ENCODE results near the gene SEPTIN6. TPM values are rescaled to one million over a fixed set of nuclear protein-coding genes. Genes with fewer than 3 reads are reported as not detected.

Gene SEPTIN6
- total and polyA plus RNA-seq, 2 of the 13 experiments (the other 11 are each of a cell fraction or from before 2014, with no cell fraction given): 21.7 to 38.3 TPM

DNA sequence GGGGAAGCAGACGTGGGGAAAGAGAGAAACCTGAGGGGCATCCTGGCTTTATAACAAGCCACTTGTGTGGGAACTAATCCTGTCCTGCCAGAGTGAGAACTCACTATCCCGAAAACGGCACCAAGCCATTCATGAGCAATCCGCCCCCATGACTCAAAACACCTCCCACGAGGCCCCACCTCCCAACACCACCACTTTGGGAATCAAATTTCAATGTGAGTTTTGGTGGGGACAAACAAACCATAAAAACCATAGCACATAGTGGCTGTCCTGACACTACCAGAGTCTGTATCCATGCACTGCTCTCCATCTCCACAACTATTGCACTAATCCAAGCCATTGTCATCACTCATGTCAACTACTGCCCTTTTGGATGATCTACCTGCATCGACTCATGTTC, 28.5 kb upstream of the SEPTIN6 start:
- no peaks in the 10 kb centered on the region for H3K27me3 ChIP-seq (ENCODE audit: control insufficient read depth in 1 of 2, insufficient read depth in 2 of 2, low read length in 2 of 2)
- intact Hi-C loops (cut with micrococcal nuclease; ENCODE audit: unreplicated experiment) (no loop called here), in situ Hi-C loops (cut with HindIII; ENCODE audit: extremely low pct_ligation_motif_present, low pct_unique_long_range_greater_than_20kb) (no loop called here)
- no peak overlapping the region for H2AFZ ChIP-seq (ENCODE audit: low read length)
- H4K20me1 ChIP-seq (ENCODE audit: insufficient read depth, low read length): no peaks in the 10 kb centered on the region
- ATAC-seq: no peak
- TF ChIP-seq ZNF225 (CRISPR knock-in tag; IDR thresholded peaks at IDR 0.05) (no peak), ZNF713 (CRISPR knock-in tag; IDR thresholded peaks at IDR 0.05) (no peak), FUBP1 (CRISPR knock-in tag; IDR thresholded peaks at IDR 0.05; ENCODE audit: borderline replicate concordance) (no peak), HNRNPK (IDR thresholded peaks at IDR 0.05; ENCODE audit: low read depth, low read length, poor library complexity, severe bottlenecking) (no peak), ZSCAN25 (CRISPR knock-in tag; IDR thresholded peaks at IDR 0.05) (no peak), MBNL3 (CRISPR knock-in tag; conservative IDR thresholded peaks at IDR 0.05) (no peak), IRX3 (CRISPR knock-in tag; IDR thresholded peaks at IDR 0.05; ENCODE audit: borderline replicate concordance, low read depth) (no peak), IKZF1 (IDR thresholded peaks at IDR 0.05) (no peak), ZNF407 (CRISPR knock-in tag; IDR thresholded peaks at IDR 0.05; ENCODE audit: not compliant biosample characterization) (no peak), NFKBIZ (CRISPR knock-in tag; IDR thresholded peaks at IDR 0.05) (no peak), FOXA3 (CRISPR knock-in tag; IDR thresholded peaks at IDR 0.05) (no peak), JDP2 (CRISPR knock-in tag; IDR thresholded peaks at IDR 0.05; ENCODE audit: borderline replicate concordance) (no peak), GTF3A (CRISPR knock-in tag; conservative IDR thresholded peaks at IDR 0.05) (no peak), ZNF354B (CRISPR knock-in tag; IDR thresholded peaks at IDR 0.05) (no peak), NR2F6 (IDR thresholded peaks at IDR 0.05) (no peak), NR2F6 (CRISPR knock-in tag; IDR thresholded peaks at IDR 0.05) (no peak), YEATS2 (CRISPR knock-in tag; IDR thresholded peaks at IDR 0.05; ENCODE audit: borderline replicate concordance) (no peak), RARG (CRISPR knock-in tag; IDR thresholded peaks at IDR 0.05; ENCODE audit: low read depth) (no peak), ZNF230 (CRISPR knock-in tag; IDR thresholded peaks at IDR 0.05) (no peak)
- no peaks in the 10 kb centered on the region for H3K36me3 ChIP-seq (replicated peaks in 1 of 2; ENCODE audit: control insufficient read depth in 1 of 2, insufficient read depth in 2 of 2, low read length in 2 of 2)
- H3K4me3 ChIP-seq (replicated peaks in 1 of 3; ENCODE audit: insufficient read depth in 1 of 3, low read depth in 2 of 3, low read length in 3 of 3): no peak overlapping the region
- no peak for DNase-seq (ENCODE audit: low spot score)
- no peak overlapping the region for H3K4me2 ChIP-seq (ENCODE audit: low read depth, low read length)
- no TSS peak for BruUV-seq (replicated peaks)
- no peaks in the 10 kb centered on the region for H3K79me2 ChIP-seq (ENCODE audit: insufficient read depth, low read length)
- ChIA-PET POLR2A (no interaction called here), CTCF (ENCODE audit: low intra/inter-chr PET ratio, low total read pairs) (no interaction called here)
- no peak overlapping the region for H3K9ac ChIP-seq (ENCODE audit: insufficient read depth, low read depth, low read length)
- no peaks in the 10 kb centered on the region for H3K9me3 ChIP-seq (ENCODE audit: low read length)
- FAIRE-seq: no peak
- 20% methylated on average over 5 of the region's 6 CpGs for WGBS (ENCODE audit: low lambda C conversion rate)
- no peaks in the 10 kb centered on the region for H3K4me1 ChIP-seq (ENCODE audit: insufficient read depth, low read length)
- no peak overlapping the region for H3K27ac ChIP-seq (ENCODE audit: extremely low read length, insufficient read depth, low read length)

Data from HepG2 (cell line).